Epidermal melanocyte (primary cell): Measurements from ENCODE around the gene NEURL1.
"Not testable (repeated sequence)": the region's sequence is repeated elsewhere in the genome, so short reads cannot be mapped to it uniquely, and the experiment has no call there.

Experiments used
- DNase-seq: peaks from one replicate; pipeline ENCODE4 v3.0.0; 2011; ENCODE audit warnings: low spot score; ENCODE audit not compliant: insufficient read length

Gene NEURL1

DNA sequence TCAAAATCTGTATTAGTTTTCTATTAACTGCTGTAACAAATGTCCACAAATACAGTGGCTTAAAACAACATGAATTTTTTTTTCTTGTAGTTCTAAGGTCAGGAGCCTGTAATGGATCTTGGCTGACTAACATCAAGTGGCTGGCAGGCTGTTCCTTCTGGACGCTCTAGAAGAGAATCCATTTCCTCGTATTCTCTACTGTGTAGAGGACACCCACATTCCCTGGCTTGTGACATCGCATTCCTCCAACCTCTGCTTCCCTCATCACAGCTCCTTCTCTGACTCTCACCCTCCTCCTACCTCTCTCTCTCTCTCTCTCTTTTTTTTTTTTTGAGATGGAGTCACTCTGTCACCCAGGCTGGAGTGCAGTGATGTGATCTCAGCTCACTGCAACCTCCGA, 30.0 kb upstream of the NEURL1 start:
- DNase-seq: no peak

DNA sequence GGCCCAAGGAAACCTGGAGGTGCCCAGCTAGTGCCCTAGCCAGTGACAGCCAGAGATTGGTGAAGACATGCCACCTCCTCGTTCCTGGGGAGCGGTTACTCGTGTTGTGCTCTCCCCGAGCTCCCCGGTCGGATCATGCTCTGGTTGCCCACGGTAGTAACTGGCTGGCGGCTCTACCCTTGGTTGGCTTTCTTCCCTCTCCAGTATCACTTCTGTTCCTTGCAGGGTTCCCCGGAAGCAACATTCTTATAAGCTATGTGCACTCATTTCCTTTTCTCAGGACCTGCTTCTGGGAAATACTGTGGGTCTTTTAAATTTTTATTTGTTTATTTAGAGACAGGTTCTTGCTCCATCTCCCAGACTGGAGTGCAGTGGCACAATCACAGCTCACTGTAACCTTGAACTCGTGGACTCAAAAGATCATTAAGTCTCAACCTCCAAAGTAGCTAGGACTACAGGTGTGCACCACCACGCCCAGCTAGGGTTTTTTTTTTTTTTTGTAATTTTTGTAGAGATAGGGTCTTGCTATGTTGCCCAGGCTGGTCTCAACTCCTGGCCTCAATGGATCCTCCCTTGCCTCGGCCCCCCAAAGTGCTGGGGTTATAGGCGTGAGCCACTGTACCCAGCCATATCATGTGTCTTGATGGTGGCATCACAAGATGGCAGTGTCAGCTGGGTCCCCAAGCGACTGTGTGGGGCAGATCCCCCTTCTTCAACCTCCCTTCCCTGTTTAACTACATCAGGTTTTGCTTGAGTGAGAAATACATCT, 27.9 kb upstream of the NEURL1 start:
- no peak for DNase-seq

DNA sequence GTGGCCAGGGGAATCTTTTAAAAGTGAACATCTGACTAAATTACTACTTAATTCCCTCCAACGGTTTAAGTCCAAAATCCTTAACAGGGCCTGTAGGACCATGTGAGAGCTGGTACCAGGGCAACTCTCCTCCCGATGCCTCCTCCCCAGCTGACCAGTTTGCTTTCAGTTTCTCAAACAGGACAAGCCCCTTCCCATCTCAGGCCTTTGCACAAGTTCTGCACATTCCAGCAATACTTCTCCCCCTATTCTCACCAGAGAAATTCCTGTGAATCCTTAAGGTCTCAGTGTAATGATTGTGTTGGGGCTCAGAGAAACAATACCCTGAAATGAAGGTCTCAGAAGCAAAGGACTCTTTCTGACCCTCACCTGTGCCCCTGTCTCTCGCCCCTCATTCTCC, 26.8 kb upstream of the NEURL1 start:
- no peak for DNase-seq

DNA sequence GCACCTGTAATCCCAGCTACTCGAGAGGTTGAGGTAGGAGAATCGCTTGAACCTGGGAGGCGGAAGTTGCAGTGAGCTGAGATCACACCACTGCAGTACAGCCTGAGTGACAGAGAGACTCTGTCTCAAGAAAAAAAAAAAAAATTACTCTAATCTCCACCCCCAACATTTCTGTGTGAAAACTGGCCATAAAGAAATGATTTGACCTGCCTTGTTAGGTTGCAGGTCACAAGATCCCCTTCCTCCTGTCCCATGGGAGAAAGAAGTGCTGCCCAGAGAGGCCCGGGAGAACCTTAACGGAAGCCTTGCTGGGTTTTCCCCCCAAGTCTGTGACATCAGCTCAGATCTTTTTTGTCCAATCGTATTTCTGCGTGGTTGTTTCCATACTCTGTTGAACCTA, 26.1 kb upstream of the NEURL1 start:
- no peak for DNase-seq

DNA sequence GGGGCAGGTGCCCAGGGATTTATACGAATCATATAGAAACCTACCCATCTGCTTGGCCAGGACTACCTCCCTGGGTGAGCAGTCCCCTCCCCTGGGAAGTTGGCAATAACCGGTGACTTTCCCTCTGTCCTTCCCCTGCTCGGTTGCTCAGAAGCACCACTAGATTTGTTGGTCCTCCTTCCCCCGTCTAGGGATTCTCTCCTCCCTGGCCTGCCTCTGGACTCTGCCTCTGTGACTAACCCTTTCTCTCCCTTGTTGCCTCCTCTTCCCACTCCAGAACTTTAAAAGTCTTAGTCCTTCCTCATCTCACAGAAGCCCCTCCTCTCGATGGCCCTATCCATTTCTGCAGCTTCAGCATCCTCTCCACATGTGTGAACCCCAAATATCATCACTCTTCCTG, 24.3 kb upstream of the NEURL1 start:
- no peak for DNase-seq

DNA sequence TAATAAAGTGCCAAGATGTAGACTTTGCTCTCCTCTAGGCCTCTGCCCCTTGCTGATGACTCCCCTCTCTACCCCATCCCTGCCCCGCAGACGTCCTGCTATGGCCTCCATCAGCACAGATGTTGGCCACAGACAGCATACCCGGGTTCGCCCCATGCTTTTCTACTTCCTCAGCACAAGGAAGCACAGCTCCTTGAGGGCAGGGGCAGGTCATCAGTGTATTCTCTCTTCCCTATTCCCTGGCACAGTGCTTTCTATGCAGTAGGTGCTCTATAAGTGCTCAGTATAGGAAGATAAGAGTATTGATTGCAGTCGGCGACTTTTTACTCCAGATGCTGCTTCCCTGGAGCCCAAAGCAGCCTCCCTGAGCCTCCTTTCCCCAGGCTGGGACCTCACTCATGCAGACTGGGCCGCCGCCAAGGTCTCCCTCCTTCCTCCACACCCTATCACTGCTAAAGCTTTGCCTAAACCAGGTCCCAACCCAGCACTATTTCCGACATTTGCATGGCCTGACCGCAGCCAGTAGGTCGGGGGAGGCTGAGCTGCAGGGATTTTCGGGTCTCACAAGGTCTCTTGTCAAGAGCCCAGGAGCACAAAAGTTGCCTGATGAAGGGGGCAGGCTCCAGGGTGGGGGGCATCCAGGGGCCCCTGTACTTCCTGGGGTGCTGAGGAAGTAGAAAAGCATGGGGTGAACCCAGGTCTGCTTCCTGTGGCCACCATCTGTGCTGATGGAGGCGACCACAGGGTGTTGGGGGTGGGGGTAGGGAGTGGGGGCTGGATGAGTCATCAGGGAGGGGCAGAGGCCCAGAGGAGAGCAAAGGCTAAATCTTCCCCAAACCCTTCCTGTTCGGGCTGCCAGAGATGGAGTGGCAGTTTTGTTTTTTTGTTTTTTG, 22.5 kb upstream of the NEURL1 start:
- DNase-seq: no peak

DNA sequence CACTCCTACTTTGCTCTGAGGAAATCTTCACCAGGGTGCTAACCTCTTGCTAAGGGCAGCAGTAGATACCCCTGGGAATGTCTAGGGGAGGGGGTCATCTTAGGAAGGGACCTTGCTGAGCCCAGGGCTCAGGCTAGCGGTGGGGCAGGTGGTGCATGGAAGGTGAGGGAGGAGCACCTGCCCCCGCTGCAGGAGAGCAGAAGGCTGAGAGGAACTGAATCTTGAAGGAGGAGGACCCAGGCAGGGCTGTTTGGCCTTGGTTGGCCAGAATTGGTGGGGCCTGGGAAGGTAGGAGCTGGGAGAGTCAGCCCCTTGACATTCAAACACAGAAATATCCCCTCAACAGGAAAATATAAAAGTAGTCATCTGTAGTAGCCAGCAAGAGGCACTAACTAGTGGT, 21.5 kb upstream of the NEURL1 start:
- DNase-seq: no peak

DNA sequence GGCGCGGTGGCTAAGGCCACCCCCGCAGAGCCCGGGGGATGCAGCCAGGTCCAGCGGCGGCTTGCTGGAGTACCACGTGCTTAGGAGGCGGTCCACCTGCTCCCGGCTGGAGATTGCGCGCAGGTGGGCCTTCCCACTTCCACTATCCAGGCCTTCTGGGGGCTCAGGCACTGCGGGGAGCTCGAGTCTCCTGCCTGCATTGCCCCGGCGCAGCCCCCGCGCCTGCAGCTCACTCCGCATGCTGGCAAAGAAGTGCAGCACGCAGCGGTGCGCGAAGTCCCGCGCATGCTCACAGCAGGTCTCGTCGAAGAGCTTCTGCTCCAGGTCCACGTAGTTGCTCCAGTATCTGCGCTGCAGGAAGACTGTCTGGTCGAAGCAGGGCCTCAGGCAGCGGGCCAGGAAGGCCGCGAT, 20.2 kb upstream of the NEURL1 start:
- no peak for DNase-seq

DNA sequence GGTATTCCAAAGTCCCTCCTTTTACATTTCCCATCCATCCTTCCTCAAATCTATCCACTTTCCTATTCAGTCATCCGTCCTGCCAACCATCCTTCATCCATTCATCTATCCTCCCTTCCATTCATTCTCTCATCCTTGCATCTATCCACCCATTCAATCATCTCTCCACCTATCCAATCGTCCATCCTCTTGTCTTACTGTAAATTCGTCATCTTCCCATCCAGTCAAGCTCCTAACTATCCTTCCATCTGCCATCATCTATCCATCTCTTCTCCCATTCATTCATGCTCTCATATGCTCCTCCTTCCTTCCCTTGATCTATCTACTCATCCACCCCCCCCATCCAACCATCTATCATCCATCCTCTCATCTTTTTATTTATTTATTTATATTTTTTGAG, 19.4 kb upstream of the NEURL1 start:
- no peak for DNase-seq

DNA sequence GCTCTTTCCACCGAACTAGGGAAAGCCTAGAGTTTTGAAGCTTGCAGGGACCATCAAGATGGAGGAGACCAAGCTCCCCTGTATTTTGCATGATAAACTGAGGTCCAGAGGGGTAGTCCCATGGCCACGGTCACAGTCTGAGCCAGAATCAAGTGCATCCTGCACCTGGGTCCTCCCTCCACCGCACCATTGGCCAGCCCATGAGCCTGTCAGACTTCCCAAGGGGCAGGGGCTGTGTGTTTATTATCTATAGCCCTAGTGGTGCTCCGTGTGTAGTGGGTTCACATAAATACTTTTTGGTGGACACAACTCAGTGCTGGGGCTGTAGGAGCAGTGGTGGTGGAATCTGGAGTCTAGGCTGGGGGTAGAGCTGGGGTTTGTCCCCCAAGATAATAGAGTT, 18.1 kb upstream of the NEURL1 start:
- no peak for DNase-seq

DNA sequence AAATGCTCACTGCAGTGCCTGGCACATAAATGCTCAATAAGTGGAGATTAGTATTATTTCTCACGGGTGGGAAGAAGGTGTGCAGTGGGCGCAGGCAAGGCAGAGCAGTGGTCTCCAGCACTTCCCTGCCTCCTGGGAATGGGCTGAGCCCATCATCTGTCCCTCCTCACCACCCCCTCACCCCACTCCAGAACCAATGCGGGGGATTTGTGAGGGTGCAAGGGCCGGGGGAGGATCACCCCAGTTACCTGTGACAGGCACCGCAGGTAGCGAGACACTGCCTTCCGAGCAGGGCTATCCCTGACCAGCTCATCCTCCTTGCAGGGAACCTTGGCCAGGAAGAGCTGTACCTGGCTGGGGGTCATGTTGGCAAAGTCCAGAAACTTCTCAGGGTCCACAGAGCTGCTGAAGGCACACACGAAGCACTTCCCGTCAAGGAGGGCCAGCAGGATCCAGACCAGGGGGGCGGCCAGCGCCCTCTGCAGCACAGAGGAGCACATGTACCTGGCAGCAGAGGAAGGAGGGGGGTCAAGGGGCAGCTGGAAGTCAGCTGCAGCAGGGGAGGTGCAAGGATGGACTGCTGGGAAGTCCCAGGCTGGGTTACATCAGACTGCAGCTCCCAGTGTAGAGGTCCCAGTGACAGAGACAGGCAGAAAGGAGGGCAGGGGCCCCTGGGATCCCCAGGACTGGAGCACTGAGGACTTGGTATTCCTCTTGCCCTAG, 17.3 kb upstream of the NEURL1 start:
- no peak for DNase-seq

DNA sequence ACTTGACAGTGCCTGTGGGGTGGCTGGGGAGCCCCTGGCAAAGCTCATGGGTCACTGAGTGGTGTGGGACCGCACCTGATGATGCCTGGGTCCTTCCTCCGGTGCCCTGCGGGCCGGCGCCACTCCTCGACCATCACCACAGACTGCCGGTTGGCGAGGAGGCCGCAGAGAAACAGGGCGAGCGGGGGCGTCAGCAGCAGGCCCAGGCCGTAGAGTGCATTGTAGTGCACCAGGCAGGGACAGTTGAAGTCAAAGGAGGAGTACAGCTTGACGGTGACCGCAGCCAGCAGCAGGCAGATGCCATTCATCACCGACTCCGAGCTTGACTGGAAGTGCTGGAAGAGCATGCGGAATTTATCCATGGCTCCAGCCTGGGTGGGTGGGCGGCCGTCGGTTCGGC, 14.8 kb upstream of the NEURL1 start:
- DNase-seq: no peak

DNA sequence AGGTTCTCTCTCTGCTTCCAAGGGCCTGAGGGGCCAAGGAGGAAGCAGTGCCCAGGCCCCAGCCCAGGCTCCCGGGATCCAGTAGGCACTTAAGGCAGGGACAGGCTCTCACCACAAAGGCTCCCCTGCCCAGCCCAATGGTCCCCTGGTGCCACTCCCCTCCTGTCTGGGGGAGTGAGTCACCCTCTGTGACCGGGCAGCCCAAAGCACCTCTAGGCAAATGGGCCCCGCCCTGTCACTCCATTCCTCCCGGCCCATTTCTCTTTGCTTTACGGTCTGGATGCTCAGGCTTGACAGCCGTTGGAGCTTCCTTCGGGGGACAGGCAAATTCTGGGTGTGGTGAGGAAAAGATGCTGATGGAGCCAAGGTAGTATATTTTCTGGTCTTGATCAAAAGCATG, 14.4 kb upstream of the NEURL1 start, which contains the start of gene CALHM3:
Gene CALHM3, minus strand, starts transcription at position 106 of the 400 bp plus-strand sequence. CDS start 208 bp downstream, outside the sequence.
- no peak for DNase-seq

DNA sequence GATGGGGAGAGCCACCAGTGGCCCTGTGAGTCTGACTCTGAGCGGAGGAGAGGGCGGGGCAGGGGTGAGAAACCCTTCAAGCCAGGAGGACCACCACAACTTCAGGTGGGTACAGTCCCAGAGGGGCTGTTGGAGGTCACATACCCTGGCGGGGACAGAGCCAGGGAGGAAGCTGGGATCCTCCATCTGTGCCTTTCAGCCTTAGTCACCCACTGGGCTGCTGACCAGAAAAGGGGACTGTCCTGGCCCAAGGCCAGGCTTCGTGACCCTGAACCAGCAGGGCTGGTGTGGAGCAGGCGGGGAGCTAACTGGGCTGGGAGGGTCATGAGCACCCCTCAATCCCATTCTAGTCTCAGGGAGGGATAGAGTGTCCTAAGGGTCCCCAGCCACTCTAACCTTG, 13.0 kb upstream of the NEURL1 start:
- no peak for DNase-seq

DNA sequence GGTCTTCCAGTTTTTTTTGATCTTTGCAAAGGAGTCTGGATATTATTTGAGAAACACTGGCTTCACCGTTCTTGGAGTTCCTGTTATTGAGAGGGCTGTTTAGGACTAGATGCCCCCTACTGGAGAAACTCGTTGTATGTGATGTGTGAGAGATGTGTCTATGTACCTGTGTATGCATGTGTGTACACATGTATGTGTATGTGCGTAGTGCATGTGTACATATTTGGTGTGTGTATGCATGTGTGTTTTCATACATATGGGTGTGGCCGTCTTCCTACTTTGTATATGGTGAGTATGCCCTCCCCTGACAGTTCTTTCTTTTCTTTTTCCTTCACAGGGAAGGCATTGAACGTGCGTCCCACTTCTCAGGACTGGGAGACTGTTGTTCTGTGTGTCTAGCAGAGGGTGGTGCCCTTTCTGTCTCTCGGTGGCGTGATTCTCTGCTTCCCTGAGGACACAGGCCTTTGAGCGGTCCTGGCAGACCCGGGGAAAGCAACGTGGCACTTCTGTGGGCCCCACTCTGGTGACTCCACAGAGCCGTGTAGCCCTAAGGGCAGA, 11.5 kb upstream of the NEURL1 start:
- peak; percentile 68 for DNase-seq

DNA sequence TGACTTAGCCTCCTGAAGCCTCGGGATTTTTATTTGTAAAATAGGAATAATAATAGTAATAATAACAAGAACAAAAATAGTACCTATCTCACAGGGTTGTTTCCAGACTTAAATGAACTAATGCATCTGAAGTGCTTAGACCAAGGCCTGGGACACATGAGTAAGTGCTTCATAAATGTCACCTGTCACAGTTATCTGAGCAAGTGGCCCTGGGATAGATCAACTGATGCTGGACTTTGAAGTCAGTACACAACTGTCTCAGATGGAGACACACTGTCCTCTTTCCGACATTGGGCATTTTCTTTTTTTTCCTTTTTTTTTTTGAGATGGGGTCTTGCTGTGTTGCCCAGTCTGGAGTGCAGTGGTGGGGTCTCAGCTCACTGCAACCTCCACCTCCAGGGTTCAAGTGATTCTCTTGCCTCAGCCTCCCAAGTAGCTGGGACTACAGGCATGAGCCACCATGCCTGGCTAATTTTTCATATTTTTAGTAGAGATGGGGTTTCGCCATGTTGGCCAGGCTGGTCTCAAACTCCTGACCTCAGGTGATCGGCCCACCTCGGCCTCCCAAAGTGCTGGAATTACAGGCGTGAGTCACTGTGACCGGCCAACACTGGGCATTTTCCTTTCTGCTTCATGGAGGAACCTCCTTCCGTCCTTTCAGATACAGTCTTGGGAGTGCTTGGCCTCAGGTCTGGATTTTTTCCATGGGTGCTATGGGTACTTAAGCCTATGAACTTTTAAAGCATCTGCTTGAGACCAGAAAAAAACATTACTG, 6.7 kb upstream of the NEURL1 start:
- not testable (repeated sequence) for DNase-seq

DNA sequence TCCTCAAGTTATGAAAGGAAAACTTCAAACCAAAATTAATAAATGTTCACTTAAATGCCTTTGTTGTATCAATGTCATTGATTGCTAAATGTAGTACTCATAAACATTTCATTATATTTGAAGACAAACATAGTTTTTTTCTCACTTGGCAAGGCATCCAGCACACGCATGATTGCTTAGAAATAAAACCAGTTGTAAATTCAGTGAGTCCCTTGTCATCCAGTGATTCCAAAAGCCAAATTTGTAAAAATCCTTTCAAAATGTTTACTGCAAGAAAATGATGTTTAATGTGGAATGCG, 6.1 kb upstream of the NEURL1 start:
- no peak for DNase-seq

DNA sequence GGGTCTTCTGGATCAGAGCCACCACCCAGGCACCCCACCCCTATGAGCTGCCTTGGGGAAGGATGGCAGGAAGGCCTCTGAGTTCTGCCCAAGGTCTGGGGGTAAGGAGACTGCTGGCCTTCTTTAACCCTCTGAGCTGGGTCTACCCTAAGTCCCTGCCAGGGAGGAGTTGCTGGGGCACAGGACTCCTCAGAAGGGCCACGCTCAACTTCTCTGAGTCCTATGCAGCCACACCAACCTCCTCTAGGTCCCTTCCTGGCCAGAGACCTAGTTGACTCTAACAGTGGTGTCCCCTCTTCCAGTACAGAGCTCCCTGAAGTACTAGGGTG, 2.6 kb upstream of the NEURL1 start:
- no peak for DNase-seq

DNA sequence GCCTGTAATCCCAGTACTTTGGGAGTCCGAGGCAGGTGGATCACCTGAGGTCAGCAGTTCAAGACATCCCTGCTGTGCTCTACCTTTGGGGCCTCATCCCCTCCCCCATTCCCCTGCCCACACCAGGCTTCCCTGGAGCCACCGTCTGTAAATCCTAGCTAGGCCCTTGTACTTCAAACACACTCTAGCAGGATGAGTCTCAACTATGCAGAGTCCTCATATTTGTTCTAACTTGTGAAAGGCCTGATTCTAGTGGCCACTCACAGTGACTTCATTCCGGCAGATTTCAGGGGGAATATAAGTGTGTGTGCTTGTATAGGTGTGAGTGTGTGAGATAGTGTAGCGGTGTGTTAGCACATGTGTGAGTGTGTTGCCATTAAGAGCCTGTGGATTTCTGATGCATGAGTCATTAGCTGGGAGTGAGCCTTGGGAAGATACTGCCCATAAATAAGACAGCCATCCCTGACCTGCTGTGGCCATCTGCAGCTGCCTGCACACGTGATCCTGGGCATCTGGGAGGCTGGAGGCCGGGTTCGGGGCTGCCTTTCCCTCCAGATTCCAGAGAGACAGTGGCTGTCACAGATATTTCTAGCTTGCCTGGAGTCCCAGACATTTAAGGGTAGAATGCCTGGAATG, 1.7 kb upstream of the NEURL1 start:
- peak; percentile 61 for DNase-seq

DNA sequence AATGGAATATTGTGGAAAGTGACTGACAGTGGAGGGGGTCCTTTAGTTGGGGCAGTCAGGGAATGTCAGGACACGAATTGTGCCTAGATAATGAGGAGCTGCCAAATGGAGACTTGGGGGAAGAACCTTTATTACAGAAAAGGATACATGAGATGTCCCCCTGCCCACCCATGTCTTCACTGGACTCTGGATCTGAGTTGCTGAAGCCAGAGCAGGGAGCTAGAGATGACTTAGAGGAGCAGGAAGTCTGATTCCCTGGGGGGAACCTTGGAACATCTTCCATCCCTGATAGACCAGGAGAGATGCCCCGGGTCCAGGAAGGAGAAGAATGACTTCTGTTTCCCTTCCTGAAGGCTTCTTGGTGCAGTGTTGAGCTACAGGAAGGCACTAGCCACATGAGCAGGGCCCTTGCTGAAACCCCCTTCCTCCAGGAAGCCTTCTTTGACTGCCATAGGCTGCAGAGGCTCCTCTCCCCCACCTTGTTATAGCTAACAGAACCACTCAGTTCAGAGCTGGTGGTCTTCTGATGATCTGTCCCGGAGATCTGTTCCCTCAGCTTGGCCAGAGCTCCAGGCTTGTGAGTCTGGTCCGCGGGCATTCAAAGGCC, 747 bp upstream of the NEURL1 start:
- no peak for DNase-seq
